Nephron (organoid): Measurements from ENCODE around the gene MEPCE.
"Not testable (repeated sequence)": the region's sequence is repeated elsewhere in the genome, so short reads cannot be mapped to it uniquely, and the experiment has no call there.

Experiments
- H3K27ac Mint-ChIP-seq, 3 experiments: 2 replicates each; pipeline ENCODE4 v1.8.0; 2020; ENCODE audit warnings: mixed read lengths in 3 of 3, mild to moderate bottlenecking in 2 of 3, moderate library complexity in 1 of 3
- H3K27me3 Mint-ChIP-seq: 2 replicates; pipeline ENCODE4 v1.8.0; 2021; ENCODE audit warnings: low read depth, mild to moderate bottlenecking, moderate library complexity, mixed read lengths
- H3K36me3 Mint-ChIP-seq: 2 replicates; pipeline ENCODE4 v1.8.0; 2020; ENCODE audit warnings: low read depth, mixed read lengths
- H3K4me1 Mint-ChIP-seq: 2 replicates; pipeline ENCODE4 v1.8.0; 2020; ENCODE audit warnings: mixed read lengths
- H3K4me3 Mint-ChIP-seq, 3 experiments: 2 replicates each; pipeline ENCODE4 v1.8.0; 2020; ENCODE audit warnings: mild to moderate bottlenecking in 3 of 3, mixed read lengths in 3 of 3, moderate library complexity in 2 of 3
- H3K9me3 Mint-ChIP-seq: 2 replicates; pipeline ENCODE4 v1.8.0; 2020; ENCODE audit warnings: mixed read lengths
- CTCF ChIP-seq, 3 experiments: fragments of 200-600 bp; sonication (generic); IDR thresholded peaks; one replicate each; pipeline ENCODE4 v1.5.0; 2021; ENCODE audit warnings: antibody characterized with exemption in 3 of 3; ENCODE audit not compliant: unreplicated experiment in 3 of 3

Gene MEPCE

GRCh38 chr7:100435401-100436304 lies 6.0 kb downstream of the MEPCE start:
- Mint-ChIP-seq H3K9me3 (no peaks in the 10 kb centered on the region), H3K27me3 (no peaks in the 10 kb centered on the region), H3K4me1 (peaks cover 44% of the 10 kb centered on the region), H3K4me3 (peak overlapping the region; percentile 94 to 99 (median 96)), H3K27ac (peak overlapping the region; percentile 91 to 95 (median 93)), H3K36me3 (peaks cover 39% of the 10 kb centered on the region)
- TF ChIP-seq CTCF (IDR thresholded peaks at IDR 0.05; ENCODE audit: unreplicated experiment in 3 of 3) = no peak

- H3K4me3 Mint-ChIP-seq = peak overlapping the region; percentile 41 to 54 (median 46)
- H3K9me3 Mint-ChIP-seq = no peaks in the 10 kb centered on the region
- H3K4me1 Mint-ChIP-seq = peaks cover 29% of the 10 kb centered on the region
- TF ChIP-seq CTCF (IDR thresholded peaks at IDR 0.05; ENCODE audit: unreplicated experiment in 3 of 3) = no peak
- H3K27ac Mint-ChIP-seq = peak overlapping the region in 1 of 3 experiments; percentile 45
- peaks cover 29% of the 10 kb centered on the region for H3K36me3 Mint-ChIP-seq
- no peaks in the 10 kb centered on the region for H3K27me3 Mint-ChIP-seq
Observed at GRCh38 chr7:100437150-100438100, 7.8 kb downstream of the MEPCE start.

GRCh38 chr7:100438172-100438571 lies 8.5 kb downstream of the MEPCE start:
- no peaks in the 10 kb centered on the region for H3K27me3 Mint-ChIP-seq

GRCh38 chr7:100438731-100439130 lies 9.1 kb downstream of the MEPCE start:
- not testable (repeated sequence) for H3K4me3 Mint-ChIP-seq, H3K9me3 Mint-ChIP-seq, H3K27me3 Mint-ChIP-seq, H3K27ac Mint-ChIP-seq
- Mint-ChIP-seq H3K36me3 (peaks cover 16% of the 10 kb centered on the region), H3K4me1 (peaks cover 19% of the 10 kb centered on the region)

More at GRCh38 chr7:100438172-100438571, 8.5 kb downstream of the MEPCE start:
- H3K4me3 Mint-ChIP-seq = peak overlapping the region; percentile 28 to 62 (median 28)
- TF ChIP-seq CTCF (IDR thresholded peaks at IDR 0.05; ENCODE audit: unreplicated experiment in 3 of 3) = no peak
- H3K4me1 Mint-ChIP-seq = peaks cover 23% of the 10 kb centered on the region
- peak overlapping the region; percentile 40 to 70 (median 49) for H3K27ac Mint-ChIP-seq
- peaks cover 21% of the 10 kb centered on the region for H3K36me3 Mint-ChIP-seq
- no peaks in the 10 kb centered on the region for H3K9me3 Mint-ChIP-seq

- peaks cover 16% of the 10 kb centered on the region for H3K4me1 Mint-ChIP-seq
- H3K36me3 Mint-ChIP-seq = peaks cover 11% of the 10 kb centered on the region
- not testable (repeated sequence) for H3K9me3 Mint-ChIP-seq, H3K27ac Mint-ChIP-seq, H3K27me3 Mint-ChIP-seq, H3K4me3 Mint-ChIP-seq
Observed at GRCh38 chr7:100439244-100439643, 9.6 kb downstream of the MEPCE start.

GRCh38 chr7:100441641-100442535 lies 12.3 kb downstream of the MEPCE start:
- Mint-ChIP-seq H3K36me3 (no peaks in the 10 kb centered on the region), H3K9me3 (no peaks in the 10 kb centered on the region), H3K4me1 (no peaks in the 10 kb centered on the region), H3K4me3 (no peak overlapping the region), H3K27me3 (no peaks in the 10 kb centered on the region), H3K27ac (no peak overlapping the region)
- no peak for TF ChIP-seq CTCF (IDR thresholded peaks at IDR 0.05; ENCODE audit: unreplicated experiment in 3 of 3)
